SIG-M5 treated with dmso at 0.1 percent for 504 hours (cell line): ENCODE results near the gene C22orf39.

Experiments used
- DNase-seq: peaks from one replicate; lab custom pipeline; 2025; ENCODE audit not compliant: unreplicated experiment; lab: John Stamatoyannopoulos, UW

The C22orf39 gene

DNA sequence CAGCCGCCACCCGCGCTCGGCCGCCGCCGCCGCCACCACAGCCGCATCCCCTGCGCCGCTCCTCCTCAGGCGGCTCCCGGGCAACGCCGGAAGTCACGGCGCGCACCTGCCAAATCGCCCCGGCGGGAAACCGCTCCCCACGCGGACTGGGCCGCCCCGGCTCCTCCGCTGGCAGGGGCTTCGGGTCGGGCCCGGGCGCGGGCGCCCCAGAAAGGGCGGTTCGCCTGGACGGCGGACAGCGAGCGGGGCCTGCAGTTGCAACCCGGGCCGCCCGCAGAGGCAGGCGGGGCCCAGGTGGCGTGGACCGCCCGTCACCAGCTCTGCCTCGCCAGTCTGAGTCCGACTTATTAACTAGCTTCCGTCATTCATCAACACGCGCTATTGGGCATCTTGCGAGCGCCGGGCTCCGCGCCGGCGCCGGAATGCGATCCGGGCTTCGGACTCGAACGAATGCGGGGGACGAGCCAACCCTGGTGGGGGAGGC is 15.8 kb downstream of the C22orf39 start, which contains the start of gene HIRA:
TSS of gene HIRA (minus strand) at position 85 of the 484 bp plus-strand sequence. CDS start 257 bp downstream, outside the sequence.
- peak; percentile 66 for DNase-seq

DNA sequence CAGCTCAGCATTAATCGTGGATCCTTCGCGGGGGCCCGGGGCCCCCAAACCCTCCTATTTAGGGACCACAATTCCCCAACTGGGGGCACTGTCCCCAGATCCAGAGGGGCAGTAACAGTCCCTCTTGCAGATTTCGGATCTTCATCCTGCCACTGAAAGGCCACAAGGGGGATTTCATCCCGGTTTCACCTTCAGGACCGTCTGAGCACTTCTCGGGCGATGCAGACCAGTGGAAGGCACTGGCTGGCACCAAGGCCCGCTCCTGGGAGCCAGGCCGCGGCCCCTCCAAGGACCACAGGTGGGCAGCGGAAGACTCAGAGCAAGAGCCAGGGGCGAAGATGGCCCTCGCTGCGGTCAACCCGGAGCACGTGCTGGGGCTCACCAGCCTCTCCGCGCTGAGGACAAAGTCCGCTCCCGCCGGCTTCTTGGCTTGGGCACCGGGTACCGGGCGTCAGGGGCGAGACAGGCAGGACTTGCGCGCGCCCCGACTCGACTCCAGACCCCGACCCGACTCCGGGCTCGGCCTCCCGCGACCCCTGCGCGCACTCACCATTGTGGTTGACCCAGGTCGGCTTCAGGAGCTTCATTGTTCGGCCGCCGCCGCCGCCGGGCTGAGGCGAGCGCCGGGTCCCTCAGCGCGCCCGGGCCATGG is 16.5 kb downstream of the C22orf39 start:
- no peak for DNase-seq

DNA sequence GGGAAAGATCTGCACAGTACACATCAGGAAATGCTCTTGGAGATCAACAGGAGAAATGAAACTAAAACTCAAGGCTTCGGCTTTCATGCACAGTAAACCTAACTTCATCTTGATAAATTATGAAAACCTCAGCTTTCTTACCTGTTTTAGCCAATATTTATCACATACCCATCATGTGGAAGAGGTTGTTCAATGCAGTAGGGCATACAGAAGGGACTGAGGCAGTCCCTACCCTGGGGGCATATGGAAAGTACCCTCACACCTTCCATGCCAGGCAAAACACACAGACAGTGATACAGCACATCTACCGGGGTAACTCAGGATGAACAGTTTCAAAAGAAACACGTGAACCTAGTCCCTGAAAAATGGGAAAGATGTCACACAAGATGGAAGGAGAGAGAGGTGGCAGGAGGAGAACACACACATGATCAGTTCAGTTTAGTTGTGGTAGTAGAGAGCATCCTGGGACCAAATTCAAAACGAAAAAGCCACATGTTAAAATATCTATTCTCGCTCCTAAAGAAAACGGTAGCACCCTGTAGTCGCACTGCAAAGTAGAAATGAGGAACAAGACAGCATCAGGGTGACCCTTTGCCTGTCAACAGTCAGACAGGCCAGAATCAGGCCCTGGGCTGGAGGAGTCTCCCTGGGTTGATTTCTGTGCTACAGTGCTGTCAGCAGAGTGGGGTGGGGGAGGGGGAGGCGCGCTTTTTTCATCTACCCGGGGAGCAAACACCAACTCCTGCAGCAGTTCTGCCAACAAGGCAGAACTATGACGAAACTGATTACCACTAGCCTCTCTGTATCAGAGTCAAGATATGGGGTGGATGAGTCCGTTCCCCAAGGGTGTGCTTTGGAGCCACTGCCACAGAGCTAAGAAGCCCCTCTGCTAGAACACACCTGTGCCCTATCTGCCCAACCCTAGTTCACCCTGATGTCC is 17.3 kb downstream of the C22orf39 start:
- DNase-seq = peak; percentile 84

DNA sequence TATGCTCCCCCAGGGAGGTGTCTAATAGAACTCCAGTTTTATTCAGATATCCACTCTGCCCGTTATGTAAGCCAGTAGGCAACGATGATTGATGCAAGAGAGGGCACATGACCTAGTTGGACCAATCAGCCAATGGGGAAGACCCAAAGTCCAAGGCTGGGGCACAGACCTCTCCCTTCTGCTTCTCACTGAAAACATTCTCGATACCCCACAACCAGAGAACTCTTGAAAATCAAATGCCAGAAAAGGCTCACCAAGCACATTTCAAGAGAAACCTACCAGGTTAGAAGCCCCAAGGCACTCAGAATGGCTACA is 23.4 kb downstream of the C22orf39 start:
- no peak for DNase-seq

DNA sequence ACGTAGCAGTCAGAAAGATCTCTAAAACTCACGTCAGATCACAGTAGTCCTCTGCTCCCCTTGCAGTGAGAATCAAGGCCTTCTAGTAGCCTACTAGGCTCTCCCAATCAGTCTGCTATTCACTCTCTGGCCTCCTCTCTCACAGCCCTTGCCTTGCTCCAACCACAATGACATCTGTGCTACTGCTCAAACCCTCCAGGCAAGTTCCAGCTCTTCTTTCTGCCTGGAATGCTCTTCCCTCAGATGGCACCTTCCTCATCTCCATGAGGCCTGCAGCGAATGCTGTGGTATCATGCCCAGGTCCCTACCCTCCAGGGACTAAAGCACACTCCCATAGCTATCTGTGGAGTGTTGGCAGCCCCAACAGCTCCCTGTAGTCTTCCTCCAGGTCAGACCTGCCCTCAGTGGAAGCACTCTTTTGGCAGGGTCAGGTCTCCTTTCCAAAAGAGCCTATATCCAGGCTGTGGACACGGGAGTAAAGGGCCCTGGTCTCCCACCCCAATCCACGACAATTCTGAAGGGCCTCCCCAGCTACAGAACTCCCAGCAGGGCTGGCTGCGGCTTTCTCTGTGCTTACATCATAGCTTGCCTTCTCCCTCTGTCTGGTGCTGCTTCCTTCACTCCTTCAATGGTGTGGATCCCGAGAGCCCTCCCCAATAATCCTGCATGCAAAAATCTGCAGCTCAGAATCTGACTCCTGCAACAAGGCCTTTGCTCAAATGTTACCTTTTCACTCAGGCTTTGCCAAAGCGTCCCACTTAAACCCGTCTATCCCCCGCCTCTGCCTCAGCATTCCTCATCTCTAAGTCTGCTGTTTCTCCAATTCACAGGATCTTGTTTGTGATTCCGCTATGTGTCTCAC is 24.8 kb downstream of the C22orf39 start:
- DNase-seq = no peak

DNA sequence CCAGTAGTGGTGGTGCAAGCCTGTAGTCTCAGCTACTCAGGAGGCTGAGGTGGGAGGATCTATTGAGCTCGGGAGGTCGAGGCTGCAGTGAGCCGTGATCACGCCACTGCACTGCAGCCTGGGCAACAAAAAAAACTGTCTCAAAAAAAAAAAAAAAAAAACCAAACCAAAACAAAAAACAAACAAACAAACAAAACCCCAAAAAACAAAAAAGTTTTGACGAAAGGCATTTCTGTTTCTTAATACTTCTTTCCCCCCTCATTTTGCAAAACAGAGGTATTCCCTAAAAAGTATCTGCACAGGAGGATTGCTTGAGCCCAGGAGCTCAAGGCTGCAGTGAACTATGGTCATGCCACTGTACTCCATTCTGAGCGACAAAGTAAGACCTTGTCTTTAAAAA is 27.2 kb downstream of the C22orf39 start:
- no peak for DNase-seq

DNA sequence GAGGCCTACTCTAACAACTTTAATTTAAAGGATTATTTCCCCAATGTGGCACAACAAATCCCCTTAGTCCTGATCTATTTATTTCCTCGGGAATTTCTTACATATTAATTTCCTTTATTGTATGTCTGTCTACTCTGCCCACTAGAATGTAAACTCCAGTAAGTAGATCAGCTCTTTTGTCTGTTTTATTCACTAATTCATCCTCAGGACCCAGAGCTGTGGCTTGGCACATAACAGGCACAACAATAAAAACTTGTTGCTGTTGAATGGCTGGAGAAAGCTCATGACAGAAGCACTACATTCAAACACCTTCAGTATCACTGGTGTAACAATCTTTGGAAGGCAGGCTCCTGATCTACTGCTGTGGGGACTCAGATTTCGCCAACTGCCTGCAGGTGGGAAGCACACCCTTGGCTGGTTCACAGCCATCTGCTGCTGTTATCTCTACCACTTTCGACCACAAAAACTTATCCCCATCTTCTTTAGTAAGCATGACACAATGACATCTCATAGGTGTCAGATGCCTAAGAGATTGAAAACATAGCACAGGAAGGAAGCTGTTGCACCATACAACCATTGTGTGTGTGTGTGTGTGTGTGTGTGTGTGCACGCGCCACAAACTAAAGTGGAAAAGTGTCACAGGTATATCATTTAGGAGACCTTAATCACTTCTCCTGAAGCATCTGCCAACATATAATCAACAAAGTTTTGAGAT is 27.9 kb downstream of the C22orf39 start:
- DNase-seq = peak; percentile 13

DNA sequence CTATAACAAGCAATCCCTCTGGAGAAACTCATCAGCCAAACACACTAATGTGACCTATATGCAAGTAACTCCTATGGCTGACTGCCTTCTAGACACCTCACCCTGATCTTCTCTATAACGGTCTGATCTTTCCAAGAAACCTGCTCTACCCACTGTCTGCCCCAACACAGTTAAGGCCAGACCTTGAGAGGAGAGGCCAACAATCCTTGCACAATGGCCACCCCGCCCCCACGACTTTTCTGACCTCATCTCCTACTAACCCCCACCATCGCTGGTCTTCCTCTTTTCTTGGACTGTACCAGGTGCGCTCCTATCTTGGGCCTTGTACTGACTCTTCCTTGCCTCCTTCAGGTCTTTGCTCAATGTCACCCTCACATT is 28.4 kb downstream of the C22orf39 start:
- DNase-seq = peak; percentile 17

DNA sequence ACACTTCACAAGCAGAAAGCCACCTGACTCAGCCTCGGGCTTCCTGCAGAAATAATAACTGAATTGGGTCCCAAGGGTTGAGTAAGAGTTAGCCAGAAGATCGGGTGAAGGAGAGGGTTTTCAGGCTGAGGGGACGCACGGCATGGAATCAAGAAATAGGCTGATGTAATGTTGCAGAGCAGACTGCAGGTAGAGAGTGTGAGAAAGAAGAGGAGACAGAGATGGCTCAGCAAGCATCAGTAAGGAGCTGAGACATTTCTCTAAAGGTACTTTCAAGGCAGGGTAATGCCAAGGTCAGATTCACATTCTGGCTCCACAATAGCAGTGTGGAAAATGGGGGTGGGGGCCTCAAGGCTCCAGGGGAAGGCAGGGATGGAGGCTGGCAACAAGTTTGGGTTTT is 34.6 kb downstream of the C22orf39 start:
- DNase-seq = no peak

DNA sequence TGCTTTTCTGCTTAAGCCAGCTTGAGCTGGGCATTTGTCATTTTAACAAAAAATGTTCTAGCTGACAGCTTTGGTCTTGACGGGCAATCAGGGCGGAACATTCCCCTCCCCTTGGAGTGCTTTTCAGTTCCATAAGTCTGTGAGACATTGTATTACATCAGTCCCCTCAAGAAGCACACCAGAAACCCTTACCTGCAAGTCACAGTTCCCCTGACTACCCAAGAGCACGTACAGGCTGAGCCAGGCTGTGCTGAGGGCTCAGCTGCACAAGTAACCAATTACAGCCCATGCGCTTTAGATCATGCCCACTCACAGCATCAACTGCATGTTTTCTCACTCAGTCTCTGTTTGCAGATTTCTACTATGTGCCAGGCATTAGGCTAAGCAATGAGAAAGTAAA is 35.0 kb downstream of the C22orf39 start:
- no peak for DNase-seq

DNA sequence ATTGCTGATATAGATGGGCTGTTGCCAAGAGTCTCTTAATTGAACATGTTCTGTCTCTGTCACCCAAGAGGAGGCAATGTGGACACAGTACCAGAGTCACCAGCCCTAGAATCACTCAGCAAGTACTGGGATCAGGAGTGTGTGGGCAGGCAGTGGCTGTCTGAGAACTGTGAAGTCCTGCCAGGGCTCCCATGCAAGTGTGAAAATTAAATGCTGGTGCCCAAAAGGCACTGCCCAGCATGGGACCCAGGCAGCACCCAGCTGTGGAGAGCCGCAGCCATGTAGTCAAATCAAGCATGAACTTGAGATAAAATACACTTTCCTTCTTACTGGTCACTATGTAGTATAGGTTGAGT is 35.8 kb downstream of the C22orf39 start:
- no peak for DNase-seq

DNA sequence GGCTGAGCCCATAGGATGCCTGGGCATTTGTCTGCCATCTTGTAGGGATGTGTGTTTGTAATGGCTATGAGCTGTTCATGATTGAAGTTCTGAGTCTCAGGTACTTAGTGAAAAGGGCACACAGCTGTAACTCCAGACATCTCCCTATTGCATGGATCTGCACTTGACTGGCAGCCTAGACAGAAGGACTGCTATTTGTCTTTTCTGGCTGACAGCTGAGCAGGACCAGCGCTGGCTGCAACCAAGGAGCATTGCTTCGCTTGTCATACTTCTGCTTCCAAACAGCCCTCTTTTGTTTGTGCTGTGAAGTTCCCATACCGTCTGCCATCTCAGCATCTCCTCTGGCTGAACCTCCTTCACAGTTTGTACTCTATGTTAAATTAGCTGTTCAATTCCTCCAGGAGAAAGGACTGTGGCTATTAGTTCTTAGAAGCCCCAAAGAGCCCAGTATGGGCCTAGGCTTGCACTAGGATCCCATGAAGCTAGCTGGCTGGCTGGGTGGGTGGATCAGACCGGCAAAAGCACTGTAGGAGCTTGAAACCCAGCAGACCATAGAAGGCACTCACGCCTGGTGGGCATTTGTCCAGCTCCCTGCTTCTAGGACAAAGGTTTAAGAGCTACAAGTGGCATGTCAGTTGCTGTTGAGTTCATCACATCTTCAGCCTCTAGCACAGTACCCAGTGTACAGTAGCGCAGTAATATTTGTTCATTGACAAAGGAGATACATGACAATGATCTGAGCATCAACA is 36.4 kb downstream of the C22orf39 start:
- no peak for DNase-seq

DNA sequence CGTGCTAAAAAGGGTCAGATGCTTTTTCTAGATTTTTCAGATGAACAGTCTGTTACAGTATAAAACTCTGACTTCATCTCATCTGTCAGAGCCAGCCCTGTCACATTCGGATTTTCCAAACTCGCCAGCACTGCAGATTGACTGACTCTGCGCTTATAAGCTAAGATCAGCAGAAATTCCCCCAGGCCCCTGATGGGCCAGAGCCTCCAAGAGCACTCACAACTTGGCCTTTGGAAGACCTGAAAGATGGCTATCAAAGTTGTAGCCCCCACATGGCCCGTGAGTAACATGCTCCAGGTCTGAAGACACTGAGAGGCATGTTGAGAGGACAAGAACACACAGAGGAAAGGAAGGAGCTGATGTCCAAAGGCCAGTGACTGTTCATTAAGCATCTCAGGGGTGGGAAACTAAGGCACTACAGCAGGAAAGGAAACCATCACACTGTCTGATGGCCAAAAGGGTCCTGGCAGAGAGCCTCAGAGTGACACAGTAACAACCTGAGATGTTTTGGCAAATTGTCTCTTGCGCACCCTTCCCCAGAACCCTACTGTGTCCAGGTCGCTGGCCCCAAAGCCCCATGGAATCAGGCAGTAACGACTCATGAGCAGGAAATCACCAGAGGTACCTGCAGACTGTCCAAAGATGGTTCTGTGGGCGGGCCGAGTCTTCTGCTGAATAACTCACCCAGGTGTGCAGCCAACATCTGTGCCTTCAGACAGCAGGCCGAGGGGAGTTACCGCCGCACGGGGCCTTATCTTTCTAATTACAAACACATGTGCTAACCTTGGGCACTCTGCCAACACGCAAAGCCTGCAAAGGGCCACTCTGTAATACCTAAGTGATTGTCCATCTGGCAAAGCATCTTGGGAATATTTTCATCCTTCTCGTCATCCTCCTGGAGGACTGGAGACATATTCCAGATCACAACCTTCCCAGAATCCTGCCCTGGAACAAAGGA is 39.6 kb downstream of the C22orf39 start:
- DNase-seq = no peak

DNA sequence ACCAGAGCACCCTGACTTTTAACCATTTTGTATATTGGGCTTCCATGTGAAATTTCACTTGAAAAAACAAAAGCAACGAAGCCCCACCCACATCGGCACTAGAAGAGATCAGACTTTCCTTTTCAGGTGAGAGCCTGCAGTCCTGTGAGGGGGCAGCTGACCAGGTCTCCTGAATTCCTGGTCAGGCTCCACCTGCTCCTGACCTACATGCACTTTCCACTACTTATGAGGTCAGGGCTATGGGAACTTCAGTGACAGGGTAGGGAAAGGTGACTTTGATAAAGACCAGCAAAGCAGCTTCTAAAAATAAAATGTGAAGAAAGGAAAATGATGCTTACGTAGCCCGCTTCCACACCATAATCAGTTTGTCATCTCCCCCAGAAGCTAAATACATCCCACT is 40.7 kb downstream of the C22orf39 start:
- no peak for DNase-seq

DNA sequence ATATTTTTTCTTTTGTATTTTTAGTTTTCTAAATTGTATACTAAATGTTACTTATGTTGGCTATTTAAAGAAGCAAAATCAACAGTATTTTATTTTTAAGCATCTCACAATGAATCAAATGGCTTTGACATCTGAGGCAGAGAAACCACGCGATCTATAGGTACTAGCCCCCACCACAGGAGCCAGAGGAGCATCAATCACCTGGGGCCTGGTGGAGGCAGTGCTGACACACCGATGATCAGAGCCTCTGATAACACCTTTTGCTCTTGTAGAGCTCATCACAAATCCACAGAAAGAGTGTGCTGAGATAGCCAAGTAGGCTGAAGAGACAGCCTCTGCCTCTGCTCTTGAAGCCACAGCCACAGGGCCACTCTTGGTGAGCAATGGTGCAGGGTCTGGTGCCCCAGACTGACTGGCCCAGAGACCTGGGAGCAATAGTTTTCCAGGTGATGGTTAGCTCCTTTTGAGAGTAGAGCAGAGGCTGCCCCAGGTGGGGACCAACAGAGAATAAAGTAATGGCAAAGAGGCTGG is 41.2 kb downstream of the C22orf39 start:
- no peak for DNase-seq

DNA sequence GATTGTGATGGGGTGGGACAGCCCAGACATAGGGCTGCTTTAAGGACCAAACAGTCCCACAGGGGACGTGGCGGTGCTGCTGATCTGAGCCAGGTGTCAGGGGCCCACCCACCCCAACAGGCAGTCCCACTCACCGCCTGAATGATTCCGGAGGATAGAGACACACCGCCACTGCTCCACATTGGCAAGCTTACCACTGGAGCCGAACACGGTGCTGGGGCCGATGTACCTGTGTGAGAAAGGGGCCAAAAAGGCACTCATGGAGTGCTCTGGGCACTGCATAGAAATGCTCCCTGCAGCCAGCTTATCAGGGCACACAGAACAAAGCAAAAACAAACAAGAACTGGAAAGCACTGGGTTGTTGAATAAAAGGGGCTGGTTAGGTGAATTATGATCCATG is 41.9 kb downstream of the C22orf39 start:
- DNase-seq = no peak

DNA sequence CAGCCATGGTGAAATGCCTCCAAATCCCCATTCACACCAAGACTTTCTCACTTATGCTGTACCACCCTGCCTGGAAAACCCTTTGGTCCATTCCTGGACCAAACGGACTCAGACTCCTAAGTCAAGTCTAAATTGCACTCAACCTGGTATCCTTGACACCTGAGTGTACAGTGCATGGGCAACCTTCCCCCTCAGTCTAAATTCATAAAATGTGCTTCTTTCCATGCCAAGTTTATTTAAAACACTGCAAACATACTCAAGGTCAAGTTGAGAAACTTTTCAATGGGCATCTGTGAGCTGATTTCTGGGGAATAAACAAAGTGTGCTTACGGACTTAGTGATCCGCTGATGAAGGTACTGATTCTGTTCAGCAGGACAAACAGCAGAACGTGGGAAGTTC is 42.4 kb downstream of the C22orf39 start:
- no peak for DNase-seq

DNA sequence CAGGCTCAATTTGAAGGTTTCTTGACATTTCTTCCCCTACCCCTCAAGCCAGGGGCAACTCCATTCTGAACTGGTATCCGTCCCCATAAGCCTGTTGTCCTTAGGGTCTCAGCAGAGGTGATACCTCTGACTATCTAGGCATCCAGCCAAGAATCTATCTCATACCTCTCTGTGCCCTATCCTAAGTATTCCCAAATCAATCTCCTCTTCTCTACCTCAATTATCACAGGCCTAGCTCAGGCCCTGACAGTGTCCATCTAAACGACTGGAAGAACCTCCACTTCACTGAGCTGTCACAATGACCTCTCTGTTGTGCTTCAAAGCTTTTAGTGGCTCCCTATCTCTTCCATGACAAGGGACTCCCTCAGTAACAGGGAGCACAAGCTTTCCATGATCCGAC is 42.8 kb downstream of the C22orf39 start:
- no peak for DNase-seq
